ENCODE results near the gene LTBP4.
A peak's percentile ranks its signal among the peaks of the same experiment; 100 is the strongest.

Gene LTBP4

GRCh38 chr19:40611900-40612698, 10.9 kb downstream of the LTBP4 start:
- no peak for ATAC-seq
- no peaks in the 10 kb centered on the region for H3K9me3 Mint-ChIP-seq
- no peak for DNase-seq (ENCODE audit: low spot score in 2 of 2)
- peaks cover 85% of the 10 kb centered on the region for H3K4me1 Mint-ChIP-seq
- peaks cover 59% of the 10 kb centered on the region for H3K36me3 Mint-ChIP-seq
- H3K4me3 Mint-ChIP-seq: peak overlapping the region; percentile 96
- H3K27ac Mint-ChIP-seq: peak overlapping the region; percentile 9

- Mint-ChIP-seq H3K36me3 (peaks cover 66% of the 10 kb centered on the region), H3K9me3 (no peaks in the 10 kb centered on the region), H3K4me1 (peaks cover 75% of the 10 kb centered on the region), H3K27ac (peak overlapping the region; percentile 98), H3K4me3 (peak overlapping the region; percentile 96)
- DNase-seq (ENCODE audit: low spot score in 2 of 2) (peak; percentile 72 to 91), ATAC-seq (peak; percentile 2)
These were observed 11.9 kb downstream of the LTBP4 start for GRCh38 chr19:40612831-40613689.

- Mint-ChIP-seq H3K4me1 (peaks cover 68% of the 10 kb centered on the region), H3K9me3 (no peaks in the 10 kb centered on the region), H3K36me3 (peaks cover 67% of the 10 kb centered on the region), H3K4me3 (peak overlapping the region; percentile 96), H3K27ac (peak overlapping the region; percentile 98)
- ATAC-seq: peak; percentile 70
- DNase-seq (ENCODE audit: low spot score in 2 of 2): peak; percentile 77 to 91
These were observed 12.8 kb downstream of the LTBP4 start for GRCh38 chr19:40613690-40614621.

GRCh38 chr19:40614622-40615411, 13.6 kb downstream of the LTBP4 start:
- Mint-ChIP-seq H3K4me3 (peak overlapping the region; percentile 96), H3K36me3 (peaks cover 74% of the 10 kb centered on the region), H3K4me1 (peaks cover 71% of the 10 kb centered on the region), H3K27ac (peak overlapping the region; percentile 98), H3K9me3 (no peaks in the 10 kb centered on the region)
- DNase-seq (ENCODE audit: low spot score in 2 of 2) (peak; percentile 66 to 86), ATAC-seq (peak; percentile 62)

GRCh38 chr19:40616178-40616577, 15.0 kb downstream of the LTBP4 start:
- Mint-ChIP-seq H3K27ac (peak overlapping the region; percentile 98), H3K36me3 (peaks cover 82% of the 10 kb centered on the region), H3K4me1 (peaks cover 61% of the 10 kb centered on the region), H3K9me3 (no peaks in the 10 kb centered on the region), H3K4me3 (peak overlapping the region; percentile 96)
- DNase-seq (ENCODE audit: low spot score in 2 of 2) (no peak), ATAC-seq (no peak)

- no peak for DNase-seq (ENCODE audit: low spot score in 2 of 2)
- no peak for ATAC-seq
- H3K27ac Mint-ChIP-seq: no peak overlapping the region
- H3K9me3 Mint-ChIP-seq: no peaks in the 10 kb centered on the region
- H3K4me1 Mint-ChIP-seq: peaks cover 57% of the 10 kb centered on the region
- peaks cover 90% of the 10 kb centered on the region for H3K36me3 Mint-ChIP-seq
- no peak overlapping the region for H3K4me3 Mint-ChIP-seq
These were observed 15.8 kb downstream of the LTBP4 start for GRCh38 chr19:40616941-40617340.

- Mint-ChIP-seq H3K4me1 (peaks cover 48% of the 10 kb centered on the region), H3K36me3 (peaks cover 96% of the 10 kb centered on the region), H3K27ac (no peak overlapping the region), H3K4me3 (no peak overlapping the region), H3K9me3 (no peaks in the 10 kb centered on the region)
- ATAC-seq (no peak), DNase-seq (ENCODE audit: low spot score in 2 of 2) (no peak)
These were observed 16.8 kb downstream of the LTBP4 start for GRCh38 chr19:40617961-40618360.

- no peak for ATAC-seq
- Mint-ChIP-seq H3K4me1 (peaks cover 32% of the 10 kb centered on the region), H3K9me3 (no peaks in the 10 kb centered on the region), H3K36me3 (peaks cover 100% of the 10 kb centered on the region), H3K4me3 (no peak overlapping the region), H3K27ac (peak overlapping the region; percentile 91)
- no peak for DNase-seq (ENCODE audit: low spot score in 2 of 2)
These were observed 18.4 kb downstream of the LTBP4 start for GRCh38 chr19:40619333-40620160.

- ATAC-seq (no peak), DNase-seq (ENCODE audit: low spot score in 2 of 2) (no peak)
- Mint-ChIP-seq H3K4me1 (peaks cover 32% of the 10 kb centered on the region), H3K27ac (peak overlapping the region; percentile 91), H3K36me3 (peaks cover 100% of the 10 kb centered on the region), H3K9me3 (no peaks in the 10 kb centered on the region), H3K4me3 (no peak overlapping the region)
These were observed 19.0 kb downstream of the LTBP4 start for GRCh38 chr19:40620161-40620485.

- DNase-seq (ENCODE audit: low spot score in 2 of 2) (no peak), ATAC-seq (no peak)
- H3K9me3 Mint-ChIP-seq: no peaks in the 10 kb centered on the region
- H3K4me3 Mint-ChIP-seq: no peak overlapping the region
- H3K36me3 Mint-ChIP-seq: peaks cover 100% of the 10 kb centered on the region
- peak overlapping the region; percentile 91 for H3K27ac Mint-ChIP-seq
- peaks cover 34% of the 10 kb centered on the region for H3K4me1 Mint-ChIP-seq
These were observed 20.1 kb downstream of the LTBP4 start for GRCh38 chr19:40621283-40621682.

- ATAC-seq: no peak
- Mint-ChIP-seq H3K4me1 (peaks cover 38% of the 10 kb centered on the region), H3K4me3 (no peak overlapping the region), H3K27ac (peak overlapping the region; percentile 91), H3K36me3 (peaks cover 100% of the 10 kb centered on the region), H3K9me3 (no peaks in the 10 kb centered on the region)
- DNase-seq (ENCODE audit: low spot score in 2 of 2): no peak
These were observed 21.0 kb downstream of the LTBP4 start for GRCh38 chr19:40621966-40622772.

GRCh38 chr19:40622773-40623075, 21.6 kb downstream of the LTBP4 start:
- no peak for ATAC-seq
- no peak for DNase-seq (ENCODE audit: low spot score in 2 of 2)
- Mint-ChIP-seq H3K9me3 (no peaks in the 10 kb centered on the region), H3K4me3 (no peak overlapping the region), H3K27ac (peak overlapping the region; percentile 91), H3K4me1 (peaks cover 38% of the 10 kb centered on the region), H3K36me3 (peaks cover 100% of the 10 kb centered on the region)
